ENCODE measurements around the gene TRIP6.

DNA sequence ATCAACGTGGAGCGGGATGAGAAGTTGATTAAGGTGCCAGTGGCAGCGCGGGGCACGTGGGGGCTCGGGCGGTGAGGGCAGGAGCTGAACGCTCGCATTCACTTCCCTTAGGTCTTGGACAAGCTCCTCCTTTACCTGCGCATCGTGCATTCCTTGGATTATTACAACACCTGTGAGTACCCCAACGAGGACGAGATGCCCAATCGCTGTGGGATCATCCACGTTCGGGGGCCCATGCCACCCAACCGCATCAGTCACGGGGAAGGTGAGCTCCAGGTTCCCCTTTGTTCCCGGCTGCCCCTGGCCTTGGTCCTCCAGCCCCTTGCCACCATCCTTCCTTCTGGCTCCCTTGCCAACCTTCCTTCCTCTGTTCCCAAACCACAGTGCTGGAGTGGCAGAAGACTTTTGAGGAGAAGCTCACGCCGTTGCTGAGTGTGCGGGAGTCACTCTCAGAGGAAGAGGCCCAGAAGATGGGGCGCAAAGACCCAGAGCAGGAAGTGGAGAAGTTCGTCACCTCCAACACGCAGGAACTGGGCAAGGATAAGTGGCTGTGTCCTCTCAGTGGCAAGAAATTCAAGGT lies 19.8 kb downstream of the TRIP6 start:
- no peak for TF ChIP-seq EZH2 (IDR thresholded peaks at IDR 0.05; ENCODE audit: borderline replicate concordance)
- TF ChIP-seq, protein P1, sequence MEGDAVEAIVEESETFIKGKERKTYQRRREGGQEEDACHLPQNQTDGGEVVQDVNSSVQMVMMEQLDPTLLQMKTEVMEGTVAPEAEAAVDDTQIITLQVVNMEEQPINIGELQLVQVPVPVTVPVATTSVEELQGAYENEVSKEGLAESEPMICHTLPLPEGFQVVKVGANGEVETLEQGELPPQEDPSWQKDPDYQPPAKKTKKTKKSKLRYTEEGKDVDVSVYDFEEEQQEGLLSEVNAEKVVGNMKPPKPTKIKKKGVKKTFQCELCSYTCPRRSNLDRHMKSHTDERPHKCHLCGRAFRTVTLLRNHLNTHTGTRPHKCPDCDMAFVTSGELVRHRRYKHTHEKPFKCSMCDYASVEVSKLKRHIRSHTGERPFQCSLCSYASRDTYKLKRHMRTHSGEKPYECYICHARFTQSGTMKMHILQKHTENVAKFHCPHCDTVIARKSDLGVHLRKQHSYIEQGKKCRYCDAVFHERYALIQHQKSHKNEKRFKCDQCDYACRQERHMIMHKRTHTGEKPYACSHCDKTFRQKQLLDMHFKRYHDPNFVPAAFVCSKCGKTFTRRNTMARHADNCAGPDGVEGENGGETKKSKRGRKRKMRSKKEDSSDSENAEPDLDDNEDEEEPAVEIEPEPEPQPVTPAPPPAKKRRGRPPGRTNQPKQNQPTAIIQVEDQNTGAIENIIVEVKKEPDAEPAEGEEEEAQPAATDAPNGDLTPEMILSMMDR (IDR thresholded peaks at IDR 0.05; ENCODE audit: poor library complexity), result no peak
- TF ChIP-seq EZH2phosphoT487 (IDR thresholded peaks at IDR 0.05; ENCODE audit: low read depth, severe bottlenecking, unreplicated experiment), result no peak
